ENCODE data around the gene TCTN3.

DNA sequence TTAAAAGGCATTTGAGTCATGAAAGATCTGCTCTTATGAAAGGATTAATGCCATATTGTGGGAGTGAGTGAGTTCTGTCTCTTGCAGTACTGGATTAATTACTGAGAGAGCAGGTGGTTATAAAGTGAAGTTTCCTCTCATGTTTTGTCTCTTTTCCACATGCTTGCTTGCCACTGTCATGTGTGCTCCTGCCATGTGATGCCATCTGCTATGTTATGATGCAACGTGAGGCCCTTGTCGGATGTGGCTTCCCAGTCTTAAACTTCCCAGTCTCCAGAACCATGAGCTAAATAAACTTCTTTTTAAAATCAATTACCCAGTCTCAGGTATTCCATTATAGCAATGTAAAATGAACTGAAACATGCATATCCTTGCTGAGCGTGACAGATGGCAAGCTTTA, 22.7 kb upstream of the TCTN3 start:
- no peak for TF ChIP-seq CTCF (IDR thresholded peaks at IDR 0.05 in 4 of 5, conservative IDR thresholded peaks at IDR 0.05 in 1 of 5)
- no peak for TF ChIP-seq POLR2A (IDR thresholded peaks at IDR 0.05)

All from gastrocnemius medialis (tissue), 4 donors.